Measurements from ENCODE around the gene PRKCH. TPM values are rescaled to one million over a fixed set of nuclear protein-coding genes. Genes with fewer than 3 reads are reported as not detected.
A peak's percentile ranks its signal among the peaks of the same experiment; 100 is the strongest.

PRKCH gene
- total RNA-seq, 4 donors from 2014 or later: 15.7 to 74.7 (median 38.4) TPM

DNA sequence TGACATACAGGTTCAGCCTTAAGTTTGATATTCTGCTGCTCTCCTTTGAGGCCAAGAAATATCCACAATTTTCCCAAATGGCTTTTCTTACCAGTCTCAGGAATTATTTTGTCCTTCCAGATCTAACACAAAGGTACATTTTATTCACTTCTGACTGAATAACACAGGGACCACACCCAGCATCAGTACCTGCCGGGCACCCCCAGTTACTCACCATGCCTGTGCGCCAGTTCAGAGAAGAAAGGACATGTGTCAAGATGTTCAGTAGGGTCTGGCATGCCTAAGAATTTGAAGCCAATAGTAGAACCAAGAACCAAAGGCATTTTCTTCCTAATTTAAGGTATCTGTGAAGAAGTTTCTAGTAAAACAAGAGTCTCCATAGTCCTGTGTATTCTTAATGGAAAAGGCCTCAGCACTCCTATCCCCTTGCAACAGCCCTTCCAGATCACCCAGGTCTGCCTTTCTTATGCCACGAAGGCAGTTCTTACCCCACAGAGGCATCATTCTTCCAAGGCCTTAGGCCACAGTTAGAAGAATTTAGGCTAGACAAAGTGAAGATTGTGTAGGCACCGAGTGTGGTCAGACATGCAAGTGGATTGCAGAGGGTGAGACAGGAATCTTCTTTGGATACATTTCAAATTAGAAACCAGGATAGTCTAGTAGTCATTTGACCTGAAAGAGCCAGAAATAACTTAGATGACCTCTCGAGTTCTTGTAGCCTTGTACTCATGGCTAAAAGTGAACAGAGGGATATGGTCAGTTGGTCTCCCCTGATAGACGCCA, 233.9 kb downstream of the PRKCH start:
- ATAC-seq (ENCODE audit: low FRiP score) (no peak), DNase-seq (ENCODE audit: low spot score) (peak; percentile 9)
- TF ChIP-seq, protein P1, sequence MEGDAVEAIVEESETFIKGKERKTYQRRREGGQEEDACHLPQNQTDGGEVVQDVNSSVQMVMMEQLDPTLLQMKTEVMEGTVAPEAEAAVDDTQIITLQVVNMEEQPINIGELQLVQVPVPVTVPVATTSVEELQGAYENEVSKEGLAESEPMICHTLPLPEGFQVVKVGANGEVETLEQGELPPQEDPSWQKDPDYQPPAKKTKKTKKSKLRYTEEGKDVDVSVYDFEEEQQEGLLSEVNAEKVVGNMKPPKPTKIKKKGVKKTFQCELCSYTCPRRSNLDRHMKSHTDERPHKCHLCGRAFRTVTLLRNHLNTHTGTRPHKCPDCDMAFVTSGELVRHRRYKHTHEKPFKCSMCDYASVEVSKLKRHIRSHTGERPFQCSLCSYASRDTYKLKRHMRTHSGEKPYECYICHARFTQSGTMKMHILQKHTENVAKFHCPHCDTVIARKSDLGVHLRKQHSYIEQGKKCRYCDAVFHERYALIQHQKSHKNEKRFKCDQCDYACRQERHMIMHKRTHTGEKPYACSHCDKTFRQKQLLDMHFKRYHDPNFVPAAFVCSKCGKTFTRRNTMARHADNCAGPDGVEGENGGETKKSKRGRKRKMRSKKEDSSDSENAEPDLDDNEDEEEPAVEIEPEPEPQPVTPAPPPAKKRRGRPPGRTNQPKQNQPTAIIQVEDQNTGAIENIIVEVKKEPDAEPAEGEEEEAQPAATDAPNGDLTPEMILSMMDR (IDR thresholded peaks at IDR 0.05): no peak

DNA sequence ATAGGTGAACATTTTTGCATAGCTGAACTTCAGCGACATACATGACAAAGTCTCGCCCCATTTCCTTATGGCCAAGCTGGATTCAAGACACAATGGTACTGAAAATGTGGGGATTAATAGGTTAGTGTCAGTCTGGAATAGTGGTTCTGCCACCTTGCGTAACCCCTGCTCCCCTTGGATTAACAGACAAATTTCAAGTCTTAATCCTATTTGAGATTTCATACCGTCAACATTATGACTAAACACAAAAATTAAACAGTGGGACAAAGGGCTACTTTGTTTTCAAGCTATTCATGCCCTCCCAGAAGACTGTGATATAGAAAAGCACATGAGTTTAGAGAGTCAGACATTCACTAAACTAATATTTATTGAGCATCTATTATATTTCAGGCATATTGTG, 235.1 kb downstream of the PRKCH start:
- ATAC-seq (ENCODE audit: low FRiP score) (no peak), DNase-seq (ENCODE audit: low spot score) (no peak)
- TF ChIP-seq, protein P1 (IDR thresholded peaks at IDR 0.05): no peak

DNA sequence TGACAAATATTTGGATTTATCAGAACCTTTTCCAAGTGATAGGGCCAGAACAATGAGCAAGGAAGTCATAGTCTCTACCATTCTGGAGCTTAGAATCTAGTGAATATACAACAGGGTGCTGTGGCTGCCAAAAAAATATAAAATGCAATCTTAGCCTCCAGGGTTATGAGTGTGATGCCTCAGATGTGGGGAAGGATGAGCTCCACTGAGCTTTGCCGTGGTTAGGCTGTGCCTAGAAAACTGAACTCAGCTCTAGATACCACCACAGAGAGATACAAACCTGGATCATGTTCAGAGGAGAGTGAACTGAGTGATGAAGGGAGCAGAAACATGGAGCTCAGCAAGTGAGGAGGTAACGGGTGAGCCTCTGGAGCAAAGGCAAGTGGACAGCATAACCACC, 235.9 kb downstream of the PRKCH start:
- ATAC-seq (ENCODE audit: low FRiP score): no peak
- no peak for DNase-seq (ENCODE audit: low spot score)
- TF ChIP-seq, protein P1 (IDR thresholded peaks at IDR 0.05): no peak

DNA sequence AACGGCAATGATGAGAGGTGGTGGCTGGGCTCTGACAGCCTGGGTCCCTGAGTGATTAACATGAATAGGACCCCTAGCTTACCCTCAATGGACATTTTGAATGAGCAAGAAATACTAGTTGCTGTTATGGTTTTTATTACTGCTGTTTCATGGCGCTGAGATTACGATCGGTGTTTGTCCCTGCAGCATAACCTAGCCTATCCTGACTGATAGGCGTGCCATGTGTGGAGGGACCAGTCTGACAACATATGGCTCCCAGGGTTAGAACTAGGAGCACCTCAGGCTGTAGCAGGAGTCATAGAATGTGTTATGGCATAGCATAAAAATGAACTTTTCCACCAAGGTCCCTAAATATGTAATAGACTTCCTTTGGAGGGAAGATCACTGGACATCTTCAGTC, 236.5 kb downstream of the PRKCH start:
- ATAC-seq (ENCODE audit: low FRiP score) (no peak), DNase-seq (ENCODE audit: low spot score) (no peak)
- TF ChIP-seq, protein P1 (IDR thresholded peaks at IDR 0.05): no peak

DNA sequence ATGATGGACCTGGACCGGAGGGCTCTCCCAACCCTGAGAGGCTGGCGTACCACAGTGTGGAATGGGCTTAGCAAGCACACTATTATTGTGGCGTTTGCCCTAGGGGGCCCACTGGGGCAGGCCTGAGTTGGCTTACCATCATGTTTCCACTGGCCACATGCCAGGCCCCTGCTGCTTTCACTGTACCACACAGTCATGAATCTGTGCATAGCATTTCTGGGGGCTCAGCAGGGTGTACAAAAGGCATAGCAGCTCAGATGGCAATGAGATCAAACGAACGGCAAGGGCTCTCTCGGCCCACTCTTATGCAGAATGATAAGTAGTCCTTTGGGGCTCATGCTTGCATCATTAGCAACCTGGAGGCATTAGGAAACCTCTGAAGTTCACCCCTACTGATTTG, 236.9 kb downstream of the PRKCH start:
- TF ChIP-seq, protein P1 (IDR thresholded peaks at IDR 0.05): no peak
- peak; percentile 28 for DNase-seq (ENCODE audit: low spot score)
- ATAC-seq (ENCODE audit: low FRiP score): no peak

DNA sequence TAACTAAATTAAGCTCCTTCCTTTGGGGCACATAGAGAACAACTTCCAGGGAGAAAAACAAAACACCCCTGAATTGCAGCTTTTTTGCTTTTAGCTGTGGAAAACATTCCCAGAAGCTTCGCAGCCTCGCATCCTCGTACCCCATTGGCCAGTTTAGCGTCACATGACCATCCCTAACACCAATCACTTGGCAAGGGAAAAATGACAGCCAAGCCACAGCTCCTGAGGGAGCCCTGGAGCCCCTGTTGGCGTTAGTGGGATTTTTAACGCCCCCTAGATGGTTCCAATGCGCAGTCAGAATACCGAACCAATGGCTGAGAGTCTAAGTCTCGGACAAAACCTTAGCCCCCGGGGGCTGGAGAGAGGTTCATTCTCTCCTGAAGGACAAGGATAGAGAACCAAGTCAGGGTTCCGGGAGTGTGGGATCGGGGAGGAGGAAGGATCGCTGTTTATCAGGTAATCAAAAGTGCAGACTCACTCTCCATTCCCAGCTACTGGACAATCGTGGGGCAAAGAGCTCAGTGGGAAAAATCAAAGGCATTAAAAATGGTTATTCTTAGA, 238.3 kb downstream of the PRKCH start:
- DNase-seq (ENCODE audit: low spot score) (peak; percentile 13), ATAC-seq (ENCODE audit: low FRiP score) (no peak)
- TF ChIP-seq, protein P1 (IDR thresholded peaks at IDR 0.05): no peak

DNA sequence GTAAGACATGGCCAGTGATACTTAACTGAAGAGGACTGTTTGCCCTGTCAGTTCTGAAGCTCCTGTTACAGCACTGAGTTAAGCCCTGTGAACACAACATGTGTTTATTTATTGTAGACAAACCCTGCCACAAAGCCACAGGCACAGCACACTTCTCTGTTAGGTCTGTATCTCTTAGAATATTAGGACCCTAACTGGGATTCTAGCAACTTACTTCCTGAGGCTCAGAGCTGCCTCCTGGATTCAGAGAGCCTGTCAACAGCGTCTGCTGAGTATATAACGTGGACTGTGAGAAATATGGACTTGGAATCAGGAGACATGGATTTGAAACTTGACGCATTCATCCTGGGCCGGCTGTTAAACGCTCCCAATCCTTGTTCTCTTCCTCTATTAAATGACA, 238.9 kb downstream of the PRKCH start:
- ATAC-seq (ENCODE audit: low FRiP score): no peak
- TF ChIP-seq, protein P1 (IDR thresholded peaks at IDR 0.05): no peak
- peak; percentile 8 for DNase-seq (ENCODE audit: low spot score)
